GM21360 (cell line): ENCODE measurements around the gene PHF1.

Experiments
- ATAC-seq: cut with Tn5 transposase; IDR thresholded peaks from one replicate; pipeline ENCODE4 v1.9.1; 2021; ENCODE audit warnings: mild to moderate bottlenecking, moderate library complexity; ENCODE audit not compliant: unreplicated experiment

PHF1 gene

GRCh38 chr6:33453393-33454008 lies 42.7 kb downstream of the PHF1 start:
- ATAC-seq = no peak

GRCh38 chr6:33454009-33454946 lies 43.5 kb downstream of the PHF1 start, which contains the start of gene ZBTB9:
Gene ZBTB9, plus strand, starts transcription at chr6:33454576. Its CDS starts 525 bp downstream, at chr6:33455101.
- ATAC-seq = peak; percentile 92

DNA sequence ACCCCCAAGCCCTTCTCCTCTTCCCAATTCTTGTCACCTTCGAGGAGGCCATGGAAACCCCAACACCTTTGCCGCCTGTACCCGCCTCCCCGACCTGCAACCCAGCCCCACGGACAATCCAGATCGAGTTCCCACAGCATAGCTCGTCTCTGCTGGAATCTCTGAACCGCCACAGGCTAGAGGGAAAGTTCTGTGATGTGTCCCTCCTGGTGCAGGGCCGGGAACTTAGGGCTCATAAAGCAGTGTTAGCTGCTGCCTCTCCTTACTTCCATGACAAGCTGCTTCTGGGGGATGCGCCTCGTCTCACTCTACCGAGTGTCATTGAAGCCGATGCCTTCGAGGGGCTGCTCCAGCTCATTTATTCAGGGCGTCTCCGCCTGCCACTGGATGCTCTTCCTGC lies 44.2 kb downstream of the PHF1 start:
- ATAC-seq = no peak

DNA sequence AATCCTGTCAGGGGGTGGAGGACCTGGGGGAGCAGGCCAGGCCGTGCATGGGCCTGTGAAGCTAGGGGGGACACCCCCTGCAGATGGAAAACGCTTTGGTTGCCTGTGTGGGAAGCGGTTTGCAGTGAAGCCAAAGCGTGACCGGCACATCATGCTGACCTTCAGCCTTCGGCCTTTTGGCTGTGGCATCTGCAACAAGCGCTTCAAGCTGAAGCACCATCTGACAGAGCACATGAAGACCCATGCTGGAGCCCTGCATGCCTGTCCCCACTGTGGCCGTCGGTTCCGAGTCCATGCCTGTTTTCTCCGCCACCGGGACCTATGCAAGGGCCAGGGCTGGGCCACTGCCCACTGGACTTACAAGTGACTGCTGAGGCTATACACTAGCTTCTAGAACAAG lies 45.3 kb downstream of the PHF1 start:
- no peak for ATAC-seq

GRCh38 chr6:33458676-33459075 lies 47.9 kb downstream of the PHF1 start:
- ATAC-seq = no peak

DNA sequence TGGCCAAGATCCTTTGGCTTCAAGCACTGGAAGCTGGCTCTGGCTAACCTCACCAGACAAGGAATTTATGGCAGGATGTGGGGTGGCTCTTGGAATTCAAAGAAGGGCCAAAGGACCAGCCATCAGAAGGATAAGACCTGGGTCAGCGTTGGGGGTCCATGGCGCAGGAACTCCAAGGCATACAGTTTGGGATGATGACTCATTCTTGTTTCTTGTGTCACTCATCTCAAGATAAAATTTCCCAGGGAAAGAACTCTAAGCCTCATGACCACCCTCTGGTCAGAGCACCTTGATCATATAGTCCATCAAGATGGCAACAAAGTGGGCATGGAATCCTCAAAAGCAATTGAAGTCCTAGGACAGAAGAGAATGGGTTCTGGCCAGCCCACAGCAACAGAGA lies 48.4 kb downstream of the PHF1 start:
- no peak for ATAC-seq
